DOHH2 (cell line): Measurements from ENCODE around the gene CHEK1.

Experiments used
- H3F3A ChIP-seq: fragments of 200-600 bp; sonication (generic), shearing (Covaris generic); 2 replicates; pipeline ENCODE4 v1.6.0; 2016; ENCODE audit warnings: antibody characterized with exemption, mild to moderate bottlenecking; ENCODE audit not compliant: control insufficient read depth, insufficient read depth
- H3K27ac ChIP-seq: fragments of 200-600 bp; sonication (generic); 2 replicates; pipeline ENCODE4 v1.5.1; 2014; ENCODE audit warnings: low read depth, mild to moderate bottlenecking, low read length, moderate library complexity
- H3K27me3 ChIP-seq: fragments of 200-600 bp; sonication (generic); 2 replicates; pipeline ENCODE4 v1.6.1; 2014; ENCODE audit warnings: mild to moderate bottlenecking, low read length, mixed read lengths; ENCODE audit not compliant: control insufficient read depth
- H3K36me3 ChIP-seq: fragments of 200-600 bp; sonication (generic); 2 replicates; pipeline ENCODE4 v1.6.1; 2014; ENCODE audit warnings: mild to moderate bottlenecking, low read length, moderate library complexity, mixed read lengths; ENCODE audit not compliant: control insufficient read depth
- H3K4me1 ChIP-seq: fragments of 200-600 bp; sonication (generic); 2 replicates; pipeline ENCODE4 v1.6.1; 2014; ENCODE audit warnings: mild to moderate bottlenecking, low read length, mixed read lengths; ENCODE audit not compliant: control insufficient read depth
- H3K4me2 ChIP-seq: fragments of 200-600 bp; sonication (generic); 2 replicates; pipeline ENCODE4 v1.6.0; 2014; ENCODE audit warnings: mild to moderate bottlenecking, low read length, moderate library complexity
- H3K4me3 ChIP-seq: fragments of 200-600 bp; sonication (generic); 2 replicates; pipeline ENCODE4 v1.5.1; 2014; ENCODE audit warnings: mild to moderate bottlenecking, low read length, mixed read lengths
- H3K79me2 ChIP-seq: fragments of 200-600 bp; sonication (generic); 2 replicates; pipeline ENCODE4 v1.6.1; 2014; ENCODE audit warnings: mild to moderate bottlenecking, low read length, mixed read lengths; ENCODE audit not compliant: control insufficient read depth
- H3K9me2 ChIP-seq: fragments of 200-600 bp; sonication (generic); replicated peaks from 2 replicates; pipeline ENCODE4 v1.6.1; 2014; ENCODE audit warnings: mild to moderate bottlenecking, low read length, mixed read lengths; ENCODE audit not compliant: control insufficient read depth
- H3K9me3 ChIP-seq: fragments of 200-600 bp; sonication (generic); 2 replicates; pipeline ENCODE4 v1.6.1; 2014; ENCODE audit warnings: antibody characterized with exemption, low read length, mixed read lengths; ENCODE audit not compliant: control insufficient read depth, insufficient read depth
- H4K20me1 ChIP-seq: fragments of 200-600 bp; sonication (generic); 2 replicates; pipeline ENCODE4 v1.6.0; 2014; ENCODE audit warnings: low read depth, mild to moderate bottlenecking, antibody characterized with exemption, low read length, moderate library complexity; ENCODE audit not compliant: control insufficient read depth, insufficient read depth
- CTCF ChIP-seq: fragments of 200-600 bp; sonication (generic); IDR thresholded peaks from one replicate; pipeline ENCODE4 v1.5.1; 2014; ENCODE audit warnings: antibody characterized with exemption, mild to moderate bottlenecking, low read depth, low read length; ENCODE audit not compliant: poor library complexity, severe bottlenecking
- EZH2phosphoT487 ChIP-seq: fragments of 200-600 bp; sonication (generic); IDR thresholded peaks from 2 replicates; pipeline ENCODE4 v1.6.1; 2017; ENCODE audit warnings: borderline replicate concordance, mild to moderate bottlenecking, antibody characterized with exemption, low read length, moderate library complexity, mixed read lengths

Gene CHEK1

GRCh38 chr11:125688632-125689031, 63.7 kb downstream of the CHEK1 start:
- no peaks in the 10 kb centered on the region for H3K9me2 ChIP-seq
- H3K4me2 ChIP-seq = no peak overlapping the region
- no peaks in the 10 kb centered on the region for H3K27me3 ChIP-seq
- TF ChIP-seq CTCF (no peak), EZH2phosphoT487 (no peak)
- H3K4me3 ChIP-seq = no peak overlapping the region
- H3K9me3 ChIP-seq = no peaks in the 10 kb centered on the region
- H3F3A ChIP-seq = no peaks in the 10 kb centered on the region
- no peaks in the 10 kb centered on the region for H3K79me2 ChIP-seq
- peaks cover 3% of the 10 kb centered on the region; the same call in 1 of the 2 replicates for H3K36me3 ChIP-seq
- H3K4me1 ChIP-seq = no peaks in the 10 kb centered on the region
- no peaks in the 10 kb centered on the region for H4K20me1 ChIP-seq
- no peak overlapping the region for H3K27ac ChIP-seq

GRCh38 chr11:125689274-125689859, 64.4 kb downstream of the CHEK1 start:
- Histone ChIP-seq H3K4me2 (no peak overlapping the region), H3K4me3 (no peak overlapping the region), H3K4me1 (no peaks in the 10 kb centered on the region), H3K36me3 (no peaks in the 10 kb centered on the region), H3K27ac (no peak overlapping the region), H3K9me3 (no peaks in the 10 kb centered on the region), H4K20me1 (no peaks in the 10 kb centered on the region), H3F3A (no peaks in the 10 kb centered on the region), H3K27me3 (no peaks in the 10 kb centered on the region), H3K9me2 (no peaks in the 10 kb centered on the region), H3K79me2 (no peaks in the 10 kb centered on the region)
- TF ChIP-seq CTCF (no peak), EZH2phosphoT487 (no peak)

- no peak for TF ChIP-seq CTCF
- no peak for TF ChIP-seq EZH2phosphoT487
- Histone ChIP-seq H3K9me2 (no peaks in the 10 kb centered on the region), H3K27me3 (no peaks in the 10 kb centered on the region), H3K9me3 (no peaks in the 10 kb centered on the region), H3K79me2 (no peaks in the 10 kb centered on the region), H3K4me3 (no peak overlapping the region), H3K4me1 (no peaks in the 10 kb centered on the region), H3K36me3 (no peaks in the 10 kb centered on the region), H3K27ac (no peak overlapping the region), H4K20me1 (no peaks in the 10 kb centered on the region), H3K4me2 (no peak overlapping the region), H3F3A (no peaks in the 10 kb centered on the region)
Observed at GRCh38 chr11:125690006-125690405, 65.0 kb downstream of the CHEK1 start.

- Histone ChIP-seq H3K4me1 (no peaks in the 10 kb centered on the region), H3K79me2 (no peaks in the 10 kb centered on the region), H3K9me3 (no peaks in the 10 kb centered on the region), H3K36me3 (no peaks in the 10 kb centered on the region), H4K20me1 (no peaks in the 10 kb centered on the region), H3K27ac (no peak overlapping the region), H3K9me2 (no peaks in the 10 kb centered on the region), H3F3A (no peaks in the 10 kb centered on the region), H3K27me3 (no peaks in the 10 kb centered on the region), H3K4me3 (no peak overlapping the region), H3K4me2 (no peak overlapping the region)
- no peak for TF ChIP-seq CTCF
Observed at GRCh38 chr11:125692887-125693286, 67.9 kb downstream of the CHEK1 start.
